Adipose tissue (tissue), 3 donors: ENCODE results near the gene SMIM28. TPM values are rescaled to one million over a fixed set of nuclear protein-coding genes. Genes with fewer than 3 reads are reported as not detected.

Experiments used
- H3K27ac ChIP-seq: one replicate; pipeline ENCODE4 v1.5.1; 2013; ENCODE audit warnings: low read depth, low read length
- WGBS, 3 donors: extraction: QIAGEN DNeasy Blood & Tissue Kit; methylation state at CpG; one replicate each; pipeline ENCODE4 v1.1.7; 2013; 5-methylcytosine and 5-hydroxymethylcytosine counted together
- polyA plus RNA-seq, 3 donors: library from polyadenylated mRNA; stranded (reverse); fragments of 200-250 nt; gene quantifications; one replicate each; pipeline ENCODE4 v1.2.3, GENCODE V29; 2013
- donor health status: healthy with polysubstance abuse.
- donor health status: Bipolar disorder and iron deficiency.
- donor health status: healthy.

SMIM28 gene
- polyA plus RNA-seq, 3 donors, result not detected

DNA sequence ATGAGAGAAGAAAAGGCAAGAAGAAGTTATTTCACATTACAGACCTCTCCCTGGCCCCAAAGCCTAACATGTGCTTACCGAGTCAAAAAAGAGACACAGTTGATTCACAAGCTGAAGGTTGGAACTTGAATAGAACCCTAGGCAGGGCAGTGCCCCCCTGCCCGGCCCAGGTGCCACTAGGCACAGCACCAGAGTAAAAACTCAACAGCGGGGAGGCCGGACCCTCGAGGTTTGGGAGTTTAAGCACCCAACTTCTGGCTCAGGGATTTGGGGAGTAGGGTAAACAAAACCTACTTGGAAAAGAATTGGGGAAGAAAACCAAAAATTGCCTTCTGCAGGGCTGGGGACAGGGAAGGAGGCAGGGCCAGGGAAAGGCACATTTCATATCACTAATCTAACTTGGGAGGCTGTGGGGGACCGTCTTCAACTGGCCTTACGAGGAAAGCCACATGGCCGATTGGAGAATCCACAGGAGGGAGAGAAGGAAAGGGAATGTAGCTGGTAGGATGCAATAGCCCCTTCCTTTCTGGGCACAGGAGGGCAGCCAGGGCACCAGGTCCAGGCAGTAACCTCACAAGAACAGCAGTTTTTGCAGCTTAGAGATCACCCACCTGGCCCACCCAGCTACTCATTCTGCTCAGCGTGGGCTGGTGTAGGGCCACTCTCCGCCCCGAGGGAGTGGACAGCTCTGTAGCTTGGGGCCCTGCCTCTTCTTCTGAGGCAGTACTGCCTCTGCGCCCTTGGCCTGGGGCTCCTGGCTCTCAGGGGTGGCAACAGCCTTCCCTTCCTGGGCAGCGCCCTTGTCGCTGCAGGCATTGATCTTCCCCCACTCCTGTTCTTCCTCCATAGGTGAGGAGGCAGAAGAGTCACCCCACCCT, 24.5 kb downstream of the SMIM28 start:
- WGBS, 3 donors, result 89 to 95% (median 93%) methylated on average over 14 of the region's 14 CpGs
- no peak overlapping the region for H3K27ac ChIP-seq

GRCh38 chr6:138402838-138403187, 25.1 kb downstream of the SMIM28 start:
- WGBS, 3 donors, result 87 to 99% (median 92%) methylated on average over 8 of the region's 8 CpGs
- H3K27ac ChIP-seq, result no peak overlapping the region

GRCh38 chr6:138403324-138403800, 25.7 kb downstream of the SMIM28 start:
- WGBS, 3 donors, result 0 to 1% (median 0%) methylated on average over 29 to 30 of the region's 30 CpGs
- no peak overlapping the region for H3K27ac ChIP-seq

DNA sequence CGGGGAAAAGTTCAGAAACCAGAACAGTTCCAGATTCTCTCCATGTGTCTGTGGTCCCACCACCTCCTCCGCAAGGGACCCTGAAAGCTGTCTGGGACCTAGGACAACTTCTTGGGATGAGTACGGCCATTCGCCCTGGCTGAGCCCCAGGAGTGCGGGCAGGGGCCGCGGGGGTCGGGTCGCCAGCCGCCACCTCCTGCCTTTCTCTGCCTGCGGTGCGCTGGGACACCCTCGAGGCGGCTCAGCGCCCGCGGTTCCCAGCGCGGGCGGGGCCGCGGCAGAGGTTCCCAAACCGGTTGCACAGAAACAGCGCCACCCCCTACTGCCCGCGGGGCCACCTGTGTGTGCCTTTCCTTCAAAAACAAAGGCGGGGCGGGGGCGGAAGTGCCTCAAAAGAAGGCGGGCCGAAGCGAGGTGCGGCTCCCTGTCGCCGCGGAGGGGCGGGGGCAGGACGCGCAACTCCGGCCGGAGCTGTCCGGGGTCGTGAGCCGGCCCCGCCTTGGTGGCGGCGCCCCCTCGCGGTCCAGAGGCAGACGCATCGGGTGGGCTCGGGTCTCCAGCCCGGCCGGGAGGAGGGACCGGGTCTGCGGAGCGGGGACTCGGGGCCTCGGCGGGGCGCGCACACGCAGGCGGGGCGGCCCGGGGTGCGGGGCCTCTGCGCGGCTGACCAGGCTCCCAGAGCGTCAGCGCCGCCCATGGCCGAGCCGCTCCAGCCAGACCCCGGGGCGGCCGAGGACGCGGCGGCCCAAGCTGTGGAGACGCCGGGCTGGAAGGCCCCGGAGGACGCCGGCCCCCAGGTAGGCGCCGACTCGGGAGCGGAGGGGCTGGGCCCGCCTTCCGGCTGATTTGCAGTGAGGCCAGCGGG, 26.3 kb downstream of the SMIM28 start, which contains the start of gene HEBP2:
Gene HEBP2, plus strand, starts transcription at position 423 of the 865 bp plus-strand sequence. Its CDS starts 273 bp downstream, at position 696.
- H3K27ac ChIP-seq, result no peak within 1 kb of the TSS
- 0 to 1% (median 1%) methylated on average over 69 to 92 of the region's 92 CpGs for WGBS, 3 donors

- H3K27ac ChIP-seq, result no peak overlapping the region
- 3 to 4% (median 4%) methylated on average over 35 of the region's 35 CpGs for WGBS, 3 donors
Observed at GRCh38 chr6:138404666-138405337, 27.1 kb downstream of the SMIM28 start.

- H3K27ac ChIP-seq, result no peak overlapping the region
- WGBS, 3 donors, result 63 to 81% (median 79%) methylated on average over 5 of the region's 5 CpGs
Observed at GRCh38 chr6:138405816-138406413, 28.2 kb downstream of the SMIM28 start.

- H3K27ac ChIP-seq, result no peak overlapping the region
- 58 to 83% (median 72%) methylated on average over 2 of the region's 2 CpGs for WGBS, 3 donors
Observed at GRCh38 chr6:138406443-138406842, 28.7 kb downstream of the SMIM28 start.

- WGBS, 3 donors, result 56 to 89% (median 66%) methylated on average over 8 of the region's 8 CpGs
- H3K27ac ChIP-seq, result no peak overlapping the region
Observed at GRCh38 chr6:138410048-138410735, 32.5 kb downstream of the SMIM28 start.

GRCh38 chr6:138410972-138411880, 33.5 kb downstream of the SMIM28 start:
- 87 to 95% (median 91%) methylated on average over 6 of the region's 6 CpGs for WGBS, 3 donors
- H3K27ac ChIP-seq, result no peak overlapping the region

DNA sequence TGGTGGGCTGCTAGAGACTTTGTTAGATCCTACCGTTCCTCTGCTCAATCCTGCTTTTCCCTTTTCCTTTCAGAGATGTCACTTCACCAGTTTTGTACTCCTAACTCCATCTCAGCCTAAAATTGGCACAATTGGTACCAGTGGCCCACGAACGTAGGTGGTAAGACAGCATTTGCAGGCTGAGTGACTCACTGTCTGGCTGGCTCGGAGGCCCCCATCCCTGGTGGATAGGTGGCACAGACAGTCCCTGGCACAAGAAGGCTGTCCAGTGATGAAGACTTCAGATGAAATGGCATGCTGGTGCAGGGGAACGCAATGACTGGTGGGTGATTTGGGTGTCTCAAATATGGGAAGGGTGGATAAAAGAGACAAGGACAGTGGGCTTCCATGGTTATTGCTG, 37.4 kb downstream of the SMIM28 start:
- WGBS, 3 donors, result 86 to 92% (median 87%) methylated on average over 5 of the region's 5 CpGs
- no peak overlapping the region for H3K27ac ChIP-seq

DNA sequence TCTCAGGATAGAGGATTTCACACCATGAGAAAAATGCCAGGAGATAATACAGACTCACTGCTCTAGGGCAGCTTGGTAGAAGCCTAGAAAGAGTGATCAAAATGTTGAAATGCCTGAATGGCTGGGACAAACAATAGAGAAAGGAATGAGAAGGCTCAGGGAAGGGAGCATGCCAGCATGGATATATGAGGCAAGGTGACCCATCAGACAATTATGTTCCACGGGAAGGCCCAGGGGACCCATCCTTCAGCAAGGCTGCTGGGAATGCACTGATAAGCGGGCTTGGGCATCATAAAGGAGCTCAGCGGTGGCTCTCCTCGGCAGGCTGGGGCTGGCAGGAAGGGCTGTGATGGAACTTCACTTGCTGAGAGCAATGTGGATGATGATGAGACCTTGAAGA, 38.5 kb downstream of the SMIM28 start:
- WGBS, 3 donors, result 89 to 97% (median 92%) methylated on average over 4 of the region's 4 CpGs
- no peak overlapping the region for H3K27ac ChIP-seq

DNA sequence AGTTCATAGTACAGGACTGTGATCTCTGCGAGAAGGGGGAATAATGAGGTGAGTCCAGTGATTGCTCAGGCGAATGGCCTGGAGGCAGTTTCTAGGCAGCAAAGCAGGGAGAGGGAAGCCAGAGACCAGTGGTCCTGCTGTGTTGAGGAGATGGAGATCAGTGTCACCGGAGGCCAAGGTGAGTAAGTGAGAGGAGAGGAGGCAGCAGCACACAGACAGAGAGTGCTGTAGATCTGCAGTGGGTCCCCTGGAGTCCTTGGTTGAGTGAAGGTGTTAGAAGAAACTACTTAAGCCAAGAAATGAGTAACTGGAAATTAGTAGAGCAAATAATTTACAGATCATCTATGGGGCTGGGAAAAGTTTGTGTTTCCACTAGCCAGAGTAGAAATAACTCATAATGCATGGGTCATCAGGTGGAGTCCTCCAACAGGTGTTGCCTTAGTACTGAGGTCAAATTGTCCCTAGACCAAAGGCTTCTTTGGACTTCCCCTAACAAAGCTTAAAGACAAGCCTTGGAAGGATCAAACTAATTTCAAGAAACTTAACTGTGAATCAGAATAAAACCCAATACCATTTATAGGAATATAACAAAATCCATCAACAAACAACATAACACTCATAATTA, 39.9 kb downstream of the SMIM28 start:
- H3K27ac ChIP-seq, result no peak overlapping the region
- 84 to 95% (median 91%) methylated on average over 3 of the region's 3 CpGs for WGBS, 3 donors

DNA sequence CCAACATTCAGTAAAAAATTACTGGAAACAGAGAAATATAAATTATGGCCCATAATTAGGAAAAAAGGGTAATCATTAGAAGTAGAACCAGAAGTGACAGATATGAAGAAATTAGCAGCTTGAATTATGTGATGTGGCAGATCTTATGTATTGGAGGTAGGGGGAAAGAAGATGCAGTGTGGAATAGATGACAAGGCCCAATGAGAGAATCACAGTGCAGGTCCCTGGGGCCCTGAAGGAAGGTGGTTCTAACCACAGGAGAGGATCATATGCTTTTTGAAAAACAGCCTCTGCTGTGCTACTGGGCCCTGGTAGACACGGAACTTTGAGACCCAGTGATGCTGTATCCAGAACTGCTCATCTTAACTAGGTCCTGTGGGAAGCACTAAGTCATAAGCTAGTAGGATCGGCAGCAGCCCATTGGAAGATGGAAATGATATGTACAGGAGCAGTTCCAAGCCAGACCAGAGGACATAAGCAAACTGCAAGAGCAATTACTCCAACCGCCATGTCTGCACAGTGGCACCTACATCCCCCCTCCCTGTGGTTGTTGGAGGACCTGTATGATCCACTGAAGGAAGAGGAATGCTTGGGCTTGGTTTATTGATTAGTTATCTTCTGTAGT, 40.5 kb downstream of the SMIM28 start:
- WGBS, 3 donors, result 99 to 100% (median 99%) methylated on average over 3 of the region's 3 CpGs
- H3K27ac ChIP-seq, result no peak overlapping the region

DNA sequence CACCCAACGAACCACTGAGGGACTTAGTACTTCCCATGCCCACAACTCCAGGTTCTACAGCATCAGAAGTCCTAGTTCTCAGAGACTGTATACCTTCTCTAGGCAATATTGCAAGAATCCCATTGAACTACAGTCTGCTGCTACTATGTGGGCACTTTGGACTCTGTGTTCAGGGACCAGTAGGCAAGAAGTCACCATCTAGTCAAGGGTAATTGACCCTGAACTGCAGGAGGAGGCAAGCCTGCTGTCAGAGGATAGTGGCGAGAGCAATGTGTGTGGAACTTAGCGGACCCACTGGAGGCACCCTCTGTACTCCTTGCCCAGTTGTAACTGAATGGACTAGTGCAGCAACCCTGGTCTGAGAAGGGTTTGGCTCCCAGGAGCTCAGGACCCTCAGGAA, 42.1 kb downstream of the SMIM28 start:
- H3K27ac ChIP-seq, result no peak overlapping the region
- WGBS, 3 donors, result 95 to 98% (median 97%) methylated on average over 3 of the region's 3 CpGs

- whole genome bisulfite sequencing, 3 donors, result 99% methylated on average over 4 of the region's 4 CpGs
Observed at GRCh38 chr6:138420356-138420755, 42.7 kb downstream of the SMIM28 start.

DNA sequence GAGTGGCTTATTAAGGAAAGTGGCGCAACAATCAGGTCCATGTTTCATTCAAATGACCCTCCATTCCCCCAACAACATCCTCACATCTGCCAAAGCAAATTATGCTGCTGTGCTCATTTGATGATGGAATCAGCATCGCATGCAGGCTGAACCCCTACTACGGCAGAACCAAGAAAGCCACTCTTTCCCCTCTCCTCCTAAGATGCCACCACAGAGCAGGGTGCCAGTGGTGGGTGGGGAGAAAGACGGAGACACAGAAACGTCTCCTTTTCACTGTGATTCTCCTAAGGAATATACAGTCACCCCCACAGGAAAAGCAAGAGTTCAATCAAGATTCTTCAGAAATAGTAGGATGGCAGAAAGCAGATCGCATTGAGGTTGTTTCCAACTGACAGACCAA, 43.4 kb downstream of the SMIM28 start:
- WGBS, 3 donors, result 74 to 77% (median 76%) methylated on average over 6 of the region's 6 CpGs

More at GRCh38 chr6:138420356-138420755, 42.7 kb downstream of the SMIM28 start:
- no peak overlapping the region for H3K27ac ChIP-seq

More for the DNA sequence above, 43.4 kb downstream of the SMIM28 start:
- H3K27ac ChIP-seq, result no peak overlapping the region
